Heart left ventricle (tissue), 13 donors: Measurements from ENCODE around the gene FUBP3.

ENCODE experiments used
- POLR2A ChIP-seq, 2 donors: fragments of 450-650 bp; IDR thresholded peaks; one replicate each; pipeline ENCODE4 v1.6.1; 2017; ENCODE audit warnings: antibody characterized with exemption in 2 of 2, mild to moderate bottlenecking in 2 of 2, moderate library complexity in 2 of 2
- TF ChIP-seq, protein P1 (sequence below), 12 donors: fragments of 200-600 bp; sonication (generic) in 4 of 12; IDR thresholded peaks; one replicate each; pipeline versions ENCODE4 v1.5.0 to v1.8.0; 2018 to 2022; ENCODE audit warnings: antibody characterized with exemption in 12 of 12, mild to moderate bottlenecking in 5 of 12
- donor health status: ischemic (EF 13 %, LVEDD 7.1; RV severe dilation, severe dysfunction).
- donor health status: DM: no; HTN: yes; CAD: no.
- donor health status: DM: no; HTN: no; CAD: no.
- donor health status: ischemic (EF 25% LVEDD 6.9; RV normal size, moderate dysfunction).
- donor health status: ischemic (EF 25% LVEDD 5.7; RV mildly dilated, moderate dysfunction).
- donor health status: ischemic (EF 35%, LVEDD 5.7; RV mildly dilated, moderate dysfunction).
- donor health status: nonischemic (EF 11% LVEDD 7.7; RV severe dilation, severe dysfunction).
- donor health status: DM: yes; HTN: yes; CAD: no.
- donor health status: PGD.
- donor health status: ischemic (EF 29% LVEDD 5.4; RV normal size, mild dysfunction).
- donor health status: nonischemic (EF 23%, LVEDD 6.1; RV moderate dilation, normal function).

GRCh38 chr9:130660683-130661450 is 81.5 kb downstream of the FUBP3 start:
- TF ChIP-seq, protein P1, sequence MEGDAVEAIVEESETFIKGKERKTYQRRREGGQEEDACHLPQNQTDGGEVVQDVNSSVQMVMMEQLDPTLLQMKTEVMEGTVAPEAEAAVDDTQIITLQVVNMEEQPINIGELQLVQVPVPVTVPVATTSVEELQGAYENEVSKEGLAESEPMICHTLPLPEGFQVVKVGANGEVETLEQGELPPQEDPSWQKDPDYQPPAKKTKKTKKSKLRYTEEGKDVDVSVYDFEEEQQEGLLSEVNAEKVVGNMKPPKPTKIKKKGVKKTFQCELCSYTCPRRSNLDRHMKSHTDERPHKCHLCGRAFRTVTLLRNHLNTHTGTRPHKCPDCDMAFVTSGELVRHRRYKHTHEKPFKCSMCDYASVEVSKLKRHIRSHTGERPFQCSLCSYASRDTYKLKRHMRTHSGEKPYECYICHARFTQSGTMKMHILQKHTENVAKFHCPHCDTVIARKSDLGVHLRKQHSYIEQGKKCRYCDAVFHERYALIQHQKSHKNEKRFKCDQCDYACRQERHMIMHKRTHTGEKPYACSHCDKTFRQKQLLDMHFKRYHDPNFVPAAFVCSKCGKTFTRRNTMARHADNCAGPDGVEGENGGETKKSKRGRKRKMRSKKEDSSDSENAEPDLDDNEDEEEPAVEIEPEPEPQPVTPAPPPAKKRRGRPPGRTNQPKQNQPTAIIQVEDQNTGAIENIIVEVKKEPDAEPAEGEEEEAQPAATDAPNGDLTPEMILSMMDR (IDR thresholded peaks at IDR 0.05), result no peak
- TF ChIP-seq POLR2A (IDR thresholded peaks at IDR 0.05), result no peak
